HAP-1 (cell line): ENCODE results near the gene LTBR.
"Not testable (repeated sequence)": the region's sequence is repeated elsewhere in the genome, so short reads cannot be mapped to it uniquely, and the experiment has no call there.

ENCODE experiments used
- DNase-seq, 2 experiments: peaks; one replicate each; pipeline ENCODE4 v3.0.0-alpha.2; 2016 to 2020; ENCODE audit warnings: low spot score in 2 of 2
- H3K27me3 ChIP-seq: fragments of 250-450 bp; sonication (Bioruptor Pico); 2 replicates; pipeline ENCODE4 v1.5.1; 2020; ENCODE audit warnings: low read depth, mild to moderate bottlenecking, moderate library complexity
- H3K36me3 ChIP-seq: fragments of 250-450 bp; sonication (Bioruptor Pico); replicated peaks from 2 replicates; pipeline ENCODE4 v1.5.1; 2020; ENCODE audit warnings: mild to moderate bottlenecking
- H3K4me1 ChIP-seq: fragments of 250-450 bp; sonication (Bioruptor Pico); 2 replicates; pipeline ENCODE4 v1.5.1; 2020; ENCODE audit warnings: mild to moderate bottlenecking
- H3K4me3 ChIP-seq: fragments of 250-450 bp; sonication (Bioruptor Pico); 2 replicates; pipeline ENCODE4 v1.5.1; 2020; ENCODE audit warnings: mild to moderate bottlenecking, moderate library complexity
- H3K9me3 ChIP-seq: fragments of 250-450 bp; sonication (Bioruptor Pico); 2 replicates; pipeline ENCODE4 v1.5.1; 2020; ENCODE audit warnings: mild to moderate bottlenecking, moderate library complexity
- in situ Hi-C: fragments of 300-500 bp; cut with MboI; formaldehyde crosslinking; loops from 3 replicates; pipeline ENCODE4 v1.14.3; 2020; ENCODE audit warnings: low sequenced_read_pairs, inconsistent platforms, mixed read lengths

The LTBR gene

DNA sequence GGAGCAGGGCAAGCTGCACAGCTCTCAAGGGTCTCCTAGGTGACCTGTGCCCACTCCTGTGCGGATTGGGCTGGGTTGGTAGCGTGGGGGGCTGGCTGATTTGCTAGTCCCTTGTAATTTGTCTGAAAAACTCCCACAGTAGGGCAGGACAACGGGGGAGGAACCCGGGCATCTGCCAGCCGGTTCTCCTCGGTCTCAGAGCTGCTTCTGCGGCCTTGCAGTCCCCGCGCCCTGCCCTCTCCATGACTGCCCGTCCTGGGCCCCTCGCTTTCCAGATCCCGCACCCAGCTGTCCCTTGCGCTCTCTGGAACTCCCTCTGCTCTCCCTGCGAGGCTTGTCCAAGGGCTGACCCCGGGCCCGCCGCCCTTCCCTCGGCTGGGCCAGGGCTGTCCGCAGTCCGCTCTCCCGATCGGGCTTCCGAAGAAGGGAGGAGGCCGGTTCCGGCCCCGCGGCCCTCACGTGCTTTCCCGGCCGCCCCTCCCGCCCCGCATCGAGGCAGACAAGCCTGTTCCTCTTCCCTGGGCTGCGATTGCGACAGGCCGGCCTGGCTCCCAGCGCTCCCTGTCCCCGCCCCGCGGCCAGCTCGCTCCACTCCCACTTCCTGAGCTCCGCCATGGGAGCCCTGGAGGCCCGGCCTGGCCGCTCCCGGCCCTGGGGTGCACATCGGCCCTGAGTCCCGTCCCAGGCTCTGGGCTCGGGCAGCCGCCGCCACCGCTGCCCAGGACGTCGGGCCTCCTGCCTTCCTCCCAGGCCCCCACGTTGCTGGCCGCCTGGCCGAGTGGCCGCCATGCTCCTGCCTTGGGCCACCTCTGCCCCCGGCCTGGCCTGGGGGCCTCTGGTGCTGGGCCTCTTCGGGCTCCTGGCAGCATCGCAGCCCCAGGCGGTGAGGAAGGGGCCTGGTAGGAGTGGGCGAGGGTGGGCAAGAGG is at the start of gene LTBR:
Gene LTBR (plus strand): TSS at position 591 of the 927 bp plus-strand sequence. CDS start 197 bp downstream, at position 788.
- peak within 1 kb of the TSS; percentile 11; the same call in 1 of the 2 replicates for H3K4me3 ChIP-seq
- no peaks in the 10 kb centered on the region for H3K36me3 ChIP-seq
- in situ Hi-C loops = no loop called here
- H3K27me3 ChIP-seq = no peaks in the 10 kb centered on the region
- H3K9me3 ChIP-seq = no peaks in the 10 kb centered on the region
- peak in 1 of 2 experiments; percentile 63 for DNase-seq
- no peaks in the 10 kb centered on the region for H3K4me1 ChIP-seq

- DNase-seq = no peak
- in situ Hi-C loops = no loop called here
- Histone ChIP-seq H3K36me3 (peaks cover 42% of the 10 kb centered on the region), H3K9me3 (no peaks in the 10 kb centered on the region), H3K27me3 (no peaks in the 10 kb centered on the region), H3K4me3 (no peak overlapping the region), H3K4me1 (peaks cover 26% of the 10 kb centered on the region)
Measured at GRCh38 chr12:6334359-6334758, 49.6 kb upstream of the LTBR start.

GRCh38 chr12:6334940-6335450 is 49.0 kb upstream of the LTBR start:
- Histone ChIP-seq H3K9me3 (no peaks in the 10 kb centered on the region), H3K4me1 (peaks cover 32% of the 10 kb centered on the region), H3K4me3 (no peak overlapping the region), H3K27me3 (no peaks in the 10 kb centered on the region), H3K36me3 (peaks cover 41% of the 10 kb centered on the region)
- in situ Hi-C loops = no loop called here
- DNase-seq = no peak

DNA sequence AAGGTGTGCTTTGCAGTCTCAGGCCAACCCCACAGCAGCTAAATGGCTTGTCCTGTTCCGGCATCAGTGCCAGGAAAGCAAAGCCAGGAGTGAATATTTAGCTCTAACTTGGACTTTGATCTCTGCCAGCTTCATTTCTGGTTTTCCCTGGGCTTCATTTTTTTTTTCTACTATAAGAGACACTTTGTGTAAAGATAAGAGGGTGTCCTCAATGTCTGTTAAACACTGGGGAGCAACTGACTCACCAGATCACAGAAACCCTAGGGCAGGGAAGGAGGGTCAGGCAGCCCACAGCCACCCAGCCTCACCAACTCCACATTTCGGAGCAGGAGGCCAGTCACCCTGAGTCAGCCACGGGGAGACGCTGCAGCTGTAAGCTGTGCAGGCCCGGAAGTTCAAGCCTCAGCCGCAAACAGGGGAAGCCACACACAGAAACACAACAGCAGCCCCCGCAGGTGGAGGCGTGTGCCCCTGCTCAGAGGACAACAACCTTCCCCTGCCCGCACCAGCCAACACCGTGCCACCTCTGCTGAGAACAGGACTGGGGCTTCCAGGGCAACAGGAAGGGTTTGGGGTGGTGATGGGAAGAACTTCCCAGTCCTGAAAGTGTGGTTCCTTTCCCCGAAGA is 48.4 kb upstream of the LTBR start:
- H3K9me3 ChIP-seq = no peaks in the 10 kb centered on the region
- peaks cover 32% of the 10 kb centered on the region for H3K4me1 ChIP-seq
- peak in 1 of 2 experiments; percentile 67 for DNase-seq
- H3K27me3 ChIP-seq = no peaks in the 10 kb centered on the region
- H3K4me3 ChIP-seq = peak overlapping the region; percentile 28
- H3K36me3 ChIP-seq = peaks cover 36% of the 10 kb centered on the region
- in situ Hi-C loops = no loop called here

DNA sequence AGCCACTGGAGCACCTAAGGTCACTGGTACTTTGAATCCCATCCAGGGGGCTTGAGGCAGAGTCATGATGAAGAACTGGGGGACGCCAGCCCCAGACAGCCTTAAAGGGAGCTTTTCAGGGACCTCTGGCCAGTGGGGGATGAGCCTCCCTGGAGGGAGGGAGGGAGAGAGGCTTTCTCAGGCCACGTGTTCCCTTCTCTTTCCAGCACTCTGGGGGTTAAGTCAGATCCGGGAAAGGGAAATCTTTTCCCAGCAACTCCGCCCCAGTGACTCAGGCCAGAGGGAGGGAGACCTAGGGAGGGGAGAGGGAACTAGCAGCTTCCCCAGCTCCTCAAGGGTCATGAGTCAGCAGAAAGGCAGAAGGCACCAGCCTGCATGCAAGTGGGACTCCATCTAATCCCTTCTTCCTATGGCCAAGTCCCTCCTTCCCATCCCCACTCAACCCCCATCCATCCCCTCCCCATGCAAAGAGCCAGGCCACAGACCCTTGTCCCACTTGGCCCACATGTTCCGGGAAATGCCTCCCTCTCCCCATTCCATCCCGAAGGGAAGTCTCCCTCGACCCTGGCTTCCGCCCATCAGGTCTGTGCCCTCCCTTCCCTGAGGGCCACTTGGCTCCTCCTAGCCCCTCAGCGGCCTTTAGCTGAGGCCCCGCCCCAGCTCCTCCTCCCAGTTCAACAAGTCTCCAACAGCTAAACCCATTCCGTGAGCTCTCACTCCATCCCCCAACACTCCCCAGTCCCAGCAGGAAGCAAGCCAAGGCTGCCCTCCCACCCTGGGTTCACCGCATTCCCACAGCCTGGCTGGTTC is 47.7 kb upstream of the LTBR start:
- Histone ChIP-seq H3K36me3 (peaks cover 31% of the 10 kb centered on the region), H3K9me3 (no peaks in the 10 kb centered on the region), H3K27me3 (no peaks in the 10 kb centered on the region), H3K4me3 (peak overlapping the region; percentile 28), H3K4me1 (peaks cover 32% of the 10 kb centered on the region)
- in situ Hi-C loops = no loop called here
- peak; percentile 97 for DNase-seq

DNA sequence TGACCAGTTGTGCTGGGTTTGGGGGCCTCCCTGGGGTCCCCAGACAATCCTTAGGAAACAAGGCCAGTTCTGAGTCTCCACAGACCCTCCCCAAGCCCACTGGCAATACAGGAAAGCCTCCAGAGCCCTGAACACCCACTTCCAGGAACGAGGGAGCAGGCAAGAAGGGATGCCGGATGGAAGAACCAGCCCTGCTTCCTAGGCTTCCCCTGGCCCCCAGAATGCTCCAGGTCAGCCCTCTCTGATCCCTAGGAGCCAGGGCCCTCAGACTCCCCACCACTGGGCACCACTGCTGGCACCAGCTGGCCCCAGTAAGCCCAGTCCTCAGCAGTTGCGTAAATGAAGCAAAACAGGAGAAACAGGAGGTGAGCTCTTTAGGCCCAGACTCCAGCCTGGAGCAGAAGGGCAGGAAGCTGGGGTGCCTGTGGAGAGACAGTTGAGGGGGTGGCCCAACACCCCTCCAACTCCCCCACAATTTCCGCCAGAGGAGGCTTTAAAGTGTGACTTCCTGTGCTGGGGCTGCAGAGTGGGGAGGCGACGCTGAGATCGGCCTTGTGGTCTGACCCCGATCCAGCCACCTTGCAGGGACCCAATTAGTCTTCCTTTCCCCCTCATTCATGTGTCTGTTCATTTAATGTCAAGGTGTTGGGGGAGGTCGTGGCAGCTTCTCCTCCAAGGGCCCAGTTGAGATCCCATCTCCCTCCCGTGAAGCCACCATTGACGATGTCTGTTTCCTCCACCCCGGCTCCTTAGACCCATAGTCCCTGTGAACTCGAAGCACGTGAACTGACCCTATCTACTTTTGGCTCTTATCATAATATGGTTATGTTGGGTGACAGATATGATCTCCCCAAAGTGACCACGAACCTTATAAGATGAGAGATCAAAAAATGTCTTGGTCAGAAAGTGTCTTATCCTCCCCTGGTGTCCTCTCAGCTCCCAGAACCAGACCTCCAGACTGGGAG is 46.8 kb upstream of the LTBR start:
- peaks cover 35% of the 10 kb centered on the region for H3K4me1 ChIP-seq

GRCh38 chr12:6337958-6338433 is 46.0 kb upstream of the LTBR start:
- no peak overlapping the region for H3K4me3 ChIP-seq

More for the DNA sequence above, 46.8 kb upstream of the LTBR start:
- Histone ChIP-seq H3K9me3 (no peaks in the 10 kb centered on the region), H3K4me3 (peak overlapping the region; percentile 28), H3K36me3 (peaks cover 27% of the 10 kb centered on the region), H3K27me3 (no peaks in the 10 kb centered on the region)
- DNase-seq = no peak
- in situ Hi-C loops = no loop called here

GRCh38 chr12:6338536-6338935 is 45.4 kb upstream of the LTBR start:
- H3K4me1 ChIP-seq = peaks cover 37% of the 10 kb centered on the region
- H3K27me3 ChIP-seq, H3K4me3 ChIP-seq, H3K9me3 ChIP-seq, DNase-seq, in situ Hi-C loops: not testable (repeated sequence)
- H3K36me3 ChIP-seq = peaks cover 16% of the 10 kb centered on the region

More at GRCh38 chr12:6337958-6338433, 46.0 kb upstream of the LTBR start:
- no peaks in the 10 kb centered on the region for H3K27me3 ChIP-seq
- peaks cover 21% of the 10 kb centered on the region for H3K36me3 ChIP-seq
- DNase-seq = no peak
- no peaks in the 10 kb centered on the region for H3K9me3 ChIP-seq
- H3K4me1 ChIP-seq = peaks cover 37% of the 10 kb centered on the region
- in situ Hi-C loops = no loop called here

- H3K36me3 ChIP-seq = peaks cover 12% of the 10 kb centered on the region
- DNase-seq = no peak
- H3K4me3 ChIP-seq = no peak overlapping the region
- peaks cover 37% of the 10 kb centered on the region for H3K4me1 ChIP-seq
- no peaks in the 10 kb centered on the region for H3K27me3 ChIP-seq
- in situ Hi-C loops = no loop called here
- no peaks in the 10 kb centered on the region for H3K9me3 ChIP-seq
Measured at GRCh38 chr12:6338955-6339354, 45.0 kb upstream of the LTBR start.

DNA sequence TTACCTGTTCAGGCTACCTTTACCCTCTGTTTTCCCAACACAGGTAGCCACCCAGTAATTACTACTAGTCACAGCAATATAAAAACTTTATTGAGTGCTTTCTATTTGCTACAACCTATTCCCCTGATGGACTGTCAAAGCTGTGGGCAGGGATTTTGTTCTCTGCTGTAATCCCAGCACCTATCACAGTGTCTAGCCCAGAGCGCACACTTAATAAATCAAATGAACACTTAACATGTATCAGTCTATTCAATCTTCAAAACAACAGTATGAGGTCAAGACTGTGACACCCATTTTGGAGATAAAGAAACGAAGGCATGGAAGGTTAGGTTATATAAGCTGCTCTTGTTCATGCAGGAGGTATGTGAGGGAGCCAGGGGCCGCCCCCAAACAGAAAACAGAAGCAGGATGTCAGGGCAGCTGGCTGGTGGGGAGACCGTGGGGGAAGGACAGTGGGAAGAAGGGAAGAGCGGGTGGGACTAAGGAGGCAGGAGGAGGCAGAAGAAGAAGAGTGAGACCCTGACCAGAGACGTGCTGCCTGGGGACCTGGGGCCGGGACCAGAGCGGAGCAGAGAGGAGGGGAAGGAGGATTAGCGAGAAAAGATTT is 43.8 kb upstream of the LTBR start:
- DNase-seq = peak; percentile 53 to 73
- in situ Hi-C loops = no loop called here
- no peaks in the 10 kb centered on the region for H3K9me3 ChIP-seq
- peaks cover 37% of the 10 kb centered on the region for H3K4me1 ChIP-seq
- H3K36me3 ChIP-seq = peaks cover 2% of the 10 kb centered on the region; the same call in 1 of the 2 replicates
- H3K4me3 ChIP-seq = peak overlapping the region; percentile 56
- no peaks in the 10 kb centered on the region for H3K27me3 ChIP-seq

- Histone ChIP-seq H3K9me3 (no peaks in the 10 kb centered on the region), H3K36me3 (no peaks in the 10 kb centered on the region), H3K4me1 (peaks cover 29% of the 10 kb centered on the region), H3K4me3 (peak overlapping the region; percentile 56), H3K27me3 (no peaks in the 10 kb centered on the region)
- no peak for DNase-seq
- in situ Hi-C loops = no loop called here
Measured at GRCh38 chr12:6340745-6341416, 43.1 kb upstream of the LTBR start.
